HUES64 (cell line): ENCODE results near the gene MDH2.
A peak's percentile ranks its signal among the peaks of the same experiment; 100 is the strongest.

Experiments used
- H3K27ac ChIP-seq: 2 replicates; pipeline ENCODE4 v1.7.0; 2013; ENCODE audit warnings: low read depth, low read length, inconsistent platforms
- H3K27me3 ChIP-seq: 2 replicates; pipeline ENCODE4 v1.6.1; 2013; ENCODE audit warnings: mild to moderate bottlenecking, low read length; ENCODE audit not compliant: insufficient read depth
- H3K36me3 ChIP-seq: 2 replicates; pipeline ENCODE4 v1.6.1; 2013; ENCODE audit warnings: mild to moderate bottlenecking, low read length; ENCODE audit not compliant: insufficient read depth
- H3K4me1 ChIP-seq: 2 replicates; pipeline ENCODE4 v1.6.1; 2013; ENCODE audit warnings: mild to moderate bottlenecking, low read length, moderate library complexity; ENCODE audit not compliant: insufficient read depth
- H3K4me3 ChIP-seq: 2 replicates; pipeline ENCODE4 v1.5.1; 2013; ENCODE audit warnings: mild to moderate bottlenecking, low read length, moderate library complexity
- H3K9ac ChIP-seq: 2 replicates; pipeline ENCODE4 v1.6.1; 2013; ENCODE audit warnings: mild to moderate bottlenecking, low read depth, low read length
- H3K9me3 ChIP-seq: 2 replicates; pipeline ENCODE4 v1.6.1; 2013; ENCODE audit warnings: low read depth, low read length; ENCODE audit not compliant: insufficient read depth
- WGBS: fragments of 150-250, 120-280 bp; methylation state at CpG from one replicate; pipeline ENCODE4 v1.1.7; 2013; ENCODE audit warnings: missing lambda C conversion rate; 5-methylcytosine and 5-hydroxymethylcytosine counted together

The MDH2 gene

DNA sequence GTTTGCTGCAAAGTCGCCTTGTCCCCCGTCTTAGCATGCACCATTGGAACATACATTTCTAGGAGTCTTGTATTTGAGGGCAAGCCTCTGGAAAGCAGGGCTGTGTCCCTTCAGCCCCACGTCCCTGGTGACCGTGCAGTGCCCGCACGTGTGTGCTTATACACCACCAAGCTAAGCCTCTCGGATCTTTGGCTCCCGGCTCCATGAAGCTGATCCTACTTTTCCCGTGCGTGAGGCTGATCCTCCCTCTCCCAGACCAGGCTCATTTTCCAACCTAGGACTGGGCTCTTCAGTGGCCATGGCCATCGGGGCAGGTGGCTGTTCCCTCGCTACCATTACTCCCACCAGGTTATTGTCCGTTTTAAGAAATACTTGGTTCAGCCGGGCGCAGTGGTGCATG, 14.3 kb downstream of the MDH2 start:
- H3K27ac ChIP-seq, result no peak overlapping the region
- H3K9ac ChIP-seq, result no peak overlapping the region
- no peaks in the 10 kb centered on the region for H3K4me1 ChIP-seq
- no peaks in the 10 kb centered on the region for H3K9me3 ChIP-seq
- H3K27me3 ChIP-seq, result no peaks in the 10 kb centered on the region
- peaks cover 100% of the 10 kb centered on the region for H3K36me3 ChIP-seq
- 97% methylated on average over 15 of the region's 15 CpGs for WGBS
- no peak overlapping the region for H3K4me3 ChIP-seq

DNA sequence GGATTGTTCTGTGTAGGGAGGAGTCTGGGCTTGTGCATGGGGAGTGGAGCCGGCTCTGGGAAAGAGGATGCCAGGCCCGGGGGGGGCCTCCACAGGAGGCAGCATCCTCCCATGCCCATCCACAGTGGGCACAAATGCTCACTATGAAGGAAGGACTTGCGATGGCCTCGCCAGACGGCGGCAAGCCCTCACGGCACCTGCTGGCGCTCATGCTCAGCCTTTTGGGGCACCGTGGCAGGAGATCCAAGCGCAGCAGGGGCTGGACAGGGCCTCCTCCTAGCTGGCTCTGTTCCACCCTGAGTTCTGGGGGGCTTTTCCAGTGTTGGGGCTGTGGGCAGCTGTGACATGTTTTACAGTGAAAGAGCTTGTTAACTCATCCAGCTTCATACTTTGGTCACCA, 15.2 kb downstream of the MDH2 start:
- Histone ChIP-seq H3K9ac (no peak overlapping the region), H3K36me3 (peaks cover 94% of the 10 kb centered on the region), H3K27me3 (no peaks in the 10 kb centered on the region), H3K4me3 (no peak overlapping the region), H3K9me3 (no peaks in the 10 kb centered on the region), H3K4me1 (no peaks in the 10 kb centered on the region), H3K27ac (no peak overlapping the region)
- WGBS, result 97% methylated on average over 10 of the region's 10 CpGs

DNA sequence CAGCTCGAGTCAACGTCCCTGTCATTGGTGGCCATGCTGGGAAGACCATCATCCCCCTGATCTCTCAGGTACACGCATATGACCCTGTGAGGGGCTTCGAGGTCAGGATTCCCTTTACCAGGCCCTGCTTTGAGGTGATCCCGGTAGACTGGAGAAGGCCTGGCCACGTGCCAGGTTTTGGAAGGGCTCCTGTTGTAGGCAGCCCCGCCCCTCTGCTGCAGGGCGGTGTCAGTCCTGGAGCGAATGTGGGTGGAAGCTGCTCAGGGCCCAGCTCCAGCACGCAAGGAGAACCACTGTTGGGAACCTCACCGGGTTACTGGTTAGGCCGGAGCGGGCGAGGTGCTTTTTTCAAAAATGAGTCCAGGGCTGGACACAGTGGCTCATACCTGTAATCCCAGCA, 15.6 kb downstream of the MDH2 start:
- Histone ChIP-seq H3K27me3 (no peaks in the 10 kb centered on the region), H3K4me3 (no peak overlapping the region), H3K36me3 (peaks cover 90% of the 10 kb centered on the region), H3K4me1 (no peaks in the 10 kb centered on the region), H3K9me3 (no peaks in the 10 kb centered on the region), H3K9ac (no peak overlapping the region), H3K27ac (no peak overlapping the region)
- 94% methylated on average over 14 of the region's 14 CpGs for WGBS

DNA sequence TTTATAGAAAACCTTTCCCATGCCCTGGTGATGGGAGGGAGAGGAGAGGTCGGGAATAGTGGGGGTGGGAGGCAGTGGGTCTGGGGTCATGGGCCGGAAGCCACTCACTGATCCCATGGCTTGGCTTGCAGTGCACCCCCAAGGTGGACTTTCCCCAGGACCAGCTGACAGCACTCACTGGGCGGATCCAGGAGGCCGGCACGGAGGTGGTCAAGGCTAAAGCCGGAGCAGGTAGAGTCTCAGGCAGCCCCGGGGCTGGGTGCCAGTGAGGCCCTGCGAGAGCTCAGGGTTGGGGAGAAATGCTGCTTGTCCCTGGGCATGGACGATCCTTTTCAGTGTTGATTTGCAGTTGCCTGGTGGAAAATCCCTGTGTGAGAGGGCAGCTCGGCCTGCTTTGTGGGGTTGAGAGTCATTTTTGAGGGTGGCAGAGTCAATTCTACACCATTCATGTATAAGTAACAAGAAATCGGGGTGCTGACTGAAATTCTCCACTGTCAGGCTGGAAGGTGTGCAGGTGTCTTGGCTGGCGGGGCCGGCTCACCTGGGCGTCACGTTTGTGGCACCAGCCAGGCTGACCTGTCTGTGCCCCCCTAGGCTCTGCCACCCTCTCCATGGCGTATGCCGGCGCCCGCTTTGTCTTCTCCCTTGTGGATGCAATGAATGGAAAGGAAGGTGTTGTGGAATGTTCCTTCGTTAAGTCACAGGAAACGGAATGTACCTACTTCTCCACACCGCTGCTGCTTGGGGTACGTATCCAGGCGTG, 16.5 kb downstream of the MDH2 start:
- no peaks in the 10 kb centered on the region for H3K27me3 ChIP-seq
- WGBS, result 96% methylated on average over 24 of the region's 24 CpGs
- H3K9me3 ChIP-seq, result no peaks in the 10 kb centered on the region
- H3K9ac ChIP-seq, result no peak overlapping the region
- no peak overlapping the region for H3K4me3 ChIP-seq
- peaks cover 4% of the 10 kb centered on the region; the same call in 1 of the 2 replicates for H3K4me1 ChIP-seq
- no peak overlapping the region for H3K27ac ChIP-seq
- peaks cover 81% of the 10 kb centered on the region for H3K36me3 ChIP-seq

DNA sequence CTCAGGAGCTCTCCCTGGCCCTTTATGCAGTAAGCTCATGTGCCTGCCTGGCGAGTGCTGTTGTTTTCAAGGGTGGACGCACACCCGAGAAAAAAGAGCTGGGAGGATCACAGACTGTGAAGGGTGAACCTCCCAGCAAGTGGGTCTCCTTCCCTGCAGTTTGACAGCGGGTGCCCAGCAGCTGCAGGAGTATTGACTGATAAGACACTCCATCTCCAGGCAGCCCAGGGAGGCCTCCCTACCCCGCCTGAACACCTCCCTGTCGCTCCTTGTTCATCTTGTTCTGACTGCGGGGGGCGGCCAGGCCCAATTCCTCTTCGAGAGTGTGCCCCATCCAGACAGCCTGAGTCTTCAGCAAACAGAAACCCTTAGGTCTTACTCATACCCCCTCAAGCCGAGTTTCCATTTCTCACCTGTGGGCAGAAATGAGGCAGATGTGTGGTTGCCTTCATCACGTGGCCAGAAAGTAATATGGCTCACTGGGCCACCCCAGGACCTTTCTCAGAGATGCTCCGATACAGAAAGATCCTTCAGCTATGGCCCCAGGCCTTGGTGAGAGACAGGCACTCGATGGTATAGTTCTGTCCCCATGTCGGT, 17.2 kb downstream of the MDH2 start:
- H3K9ac ChIP-seq, result no peak overlapping the region
- no peak overlapping the region for H3K27ac ChIP-seq
- no peaks in the 10 kb centered on the region for H3K27me3 ChIP-seq
- no peaks in the 10 kb centered on the region for H3K9me3 ChIP-seq
- H3K4me3 ChIP-seq, result no peak overlapping the region
- H3K36me3 ChIP-seq, result peaks cover 74% of the 10 kb centered on the region
- peaks cover 4% of the 10 kb centered on the region; the same call in 1 of the 2 replicates for H3K4me1 ChIP-seq
- 95% methylated on average over 14 of the region's 14 CpGs for WGBS

DNA sequence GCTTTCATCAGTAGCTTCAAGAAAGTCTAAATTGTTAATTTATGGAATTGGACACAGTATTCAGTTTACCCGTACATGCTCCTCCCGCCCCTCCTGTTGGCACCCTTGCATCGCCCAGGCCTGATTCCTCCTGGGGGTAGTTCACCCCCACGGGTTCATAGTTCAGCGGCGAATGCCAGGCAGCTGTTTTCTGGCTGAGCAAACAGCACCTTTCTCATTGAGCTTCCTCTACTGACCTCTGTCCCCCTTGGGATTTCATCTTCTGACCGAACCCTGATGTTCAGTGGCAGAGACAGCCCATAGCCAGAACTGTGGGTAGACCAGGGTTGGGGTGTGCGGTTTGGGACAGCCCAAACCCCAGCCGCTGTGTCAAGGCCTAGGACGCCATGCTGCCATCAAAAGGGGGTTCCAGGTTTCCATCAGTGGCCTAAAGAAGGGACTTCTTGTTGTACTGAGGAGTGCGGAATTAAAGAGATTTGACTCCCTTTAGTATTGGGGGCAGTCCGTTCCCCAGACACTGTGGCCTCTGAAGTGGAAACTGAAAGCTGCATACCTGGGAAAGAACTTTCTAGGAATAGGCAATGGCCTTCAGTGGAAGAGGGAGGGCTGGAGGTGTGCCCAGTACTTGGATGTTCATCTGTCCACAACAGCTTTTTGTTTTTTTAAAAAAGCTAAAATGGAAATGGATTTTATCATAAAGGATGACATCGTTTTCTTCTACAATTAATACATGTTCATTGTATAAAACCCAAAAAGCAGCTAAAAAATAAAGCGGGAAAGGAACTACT, 19.0 kb downstream of the MDH2 start:
- Histone ChIP-seq H3K27me3 (no peaks in the 10 kb centered on the region), H3K27ac (no peak overlapping the region), H3K4me3 (no peak overlapping the region), H3K4me1 (peaks cover 4% of the 10 kb centered on the region; the same call in 1 of the 2 replicates), H3K9me3 (no peaks in the 10 kb centered on the region), H3K9ac (no peak overlapping the region), H3K36me3 (peaks cover 56% of the 10 kb centered on the region)
- WGBS, result 95% methylated on average over 14 of the region's 14 CpGs

DNA sequence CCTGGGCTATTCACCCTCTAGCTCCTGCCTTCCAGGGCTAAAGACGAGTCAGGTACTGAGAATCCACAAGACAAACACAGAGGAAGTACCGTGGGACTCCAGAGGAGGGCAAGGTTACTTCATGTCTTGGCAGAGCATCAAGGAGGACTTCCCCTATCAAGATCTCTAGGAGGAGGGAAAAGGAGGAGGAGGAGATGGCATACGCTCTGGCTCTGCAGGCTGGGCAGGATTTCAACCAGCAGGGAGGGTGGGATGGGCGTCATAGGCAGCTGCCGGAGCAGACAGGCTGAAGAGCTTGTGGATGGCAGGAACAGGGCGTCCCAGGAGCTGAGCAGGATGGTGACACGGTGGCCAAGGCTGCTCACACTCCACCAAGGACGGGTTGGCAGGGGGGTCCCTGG, 21.3 kb downstream of the MDH2 start:
- Histone ChIP-seq H3K27ac (no peak overlapping the region), H3K9ac (no peak overlapping the region), H3K36me3 (peaks cover 33% of the 10 kb centered on the region), H3K27me3 (no peaks in the 10 kb centered on the region), H3K4me1 (peaks cover 4% of the 10 kb centered on the region; the same call in 1 of the 2 replicates), H3K4me3 (no peak overlapping the region), H3K9me3 (no peaks in the 10 kb centered on the region)
- WGBS, result 63% methylated on average over 8 of the region's 8 CpGs

DNA sequence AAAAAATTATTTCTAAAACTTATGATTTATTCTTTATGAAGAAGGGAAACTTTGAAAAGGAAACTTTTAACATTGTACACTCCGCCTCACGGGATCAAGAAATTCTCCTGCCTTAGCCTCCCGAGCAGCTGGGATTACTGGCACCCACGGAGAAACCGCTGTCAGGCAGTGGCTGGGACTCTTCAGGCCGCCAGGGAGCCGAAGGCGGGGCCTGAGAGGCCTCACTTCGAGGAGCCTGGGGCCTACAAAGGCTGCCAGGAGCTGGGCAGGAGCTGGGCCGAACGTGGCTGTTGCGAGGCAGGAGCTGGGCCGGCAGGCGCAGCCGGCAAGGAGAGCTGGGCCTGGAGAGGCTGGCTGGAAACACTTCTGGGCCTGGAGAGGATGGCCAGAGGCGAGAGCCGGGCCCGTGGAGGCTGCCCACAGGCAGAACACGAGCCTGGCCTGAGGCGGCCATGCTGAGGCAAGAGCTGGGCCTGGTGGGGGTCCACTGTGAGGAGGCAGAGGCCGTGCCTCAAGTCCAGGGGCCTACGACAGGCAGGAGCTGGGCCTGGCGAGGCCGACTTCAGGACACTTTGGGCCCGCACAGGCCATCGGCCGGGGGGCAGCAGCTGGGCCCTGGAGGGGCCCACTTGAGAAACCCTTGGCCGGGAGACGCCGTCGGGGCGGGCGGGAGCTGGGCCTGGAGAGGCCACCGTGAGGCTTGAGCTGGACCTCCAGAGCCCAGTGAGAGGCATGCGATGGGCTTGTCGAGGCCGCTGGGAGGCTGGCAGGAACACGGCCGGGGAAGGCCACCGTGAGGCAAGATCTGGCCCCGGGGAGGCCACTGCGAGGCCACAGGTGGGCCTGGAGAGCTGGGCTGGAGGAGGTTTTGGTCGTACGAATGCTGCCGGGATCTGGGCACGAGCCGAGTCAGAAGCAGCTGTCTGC, 23.7 kb downstream of the MDH2 start:
- H3K27me3 ChIP-seq, result no peaks in the 10 kb centered on the region
- no peaks in the 10 kb centered on the region for H3K9me3 ChIP-seq
- H3K36me3 ChIP-seq, result peaks cover 9% of the 10 kb centered on the region
- H3K4me1 ChIP-seq, result peaks cover 4% of the 10 kb centered on the region; the same call in 1 of the 2 replicates
- H3K27ac ChIP-seq, result no peak overlapping the region
- no peak overlapping the region for H3K4me3 ChIP-seq
- 90% methylated on average over 47 of the region's 47 CpGs for WGBS
- H3K9ac ChIP-seq, result no peak overlapping the region

DNA sequence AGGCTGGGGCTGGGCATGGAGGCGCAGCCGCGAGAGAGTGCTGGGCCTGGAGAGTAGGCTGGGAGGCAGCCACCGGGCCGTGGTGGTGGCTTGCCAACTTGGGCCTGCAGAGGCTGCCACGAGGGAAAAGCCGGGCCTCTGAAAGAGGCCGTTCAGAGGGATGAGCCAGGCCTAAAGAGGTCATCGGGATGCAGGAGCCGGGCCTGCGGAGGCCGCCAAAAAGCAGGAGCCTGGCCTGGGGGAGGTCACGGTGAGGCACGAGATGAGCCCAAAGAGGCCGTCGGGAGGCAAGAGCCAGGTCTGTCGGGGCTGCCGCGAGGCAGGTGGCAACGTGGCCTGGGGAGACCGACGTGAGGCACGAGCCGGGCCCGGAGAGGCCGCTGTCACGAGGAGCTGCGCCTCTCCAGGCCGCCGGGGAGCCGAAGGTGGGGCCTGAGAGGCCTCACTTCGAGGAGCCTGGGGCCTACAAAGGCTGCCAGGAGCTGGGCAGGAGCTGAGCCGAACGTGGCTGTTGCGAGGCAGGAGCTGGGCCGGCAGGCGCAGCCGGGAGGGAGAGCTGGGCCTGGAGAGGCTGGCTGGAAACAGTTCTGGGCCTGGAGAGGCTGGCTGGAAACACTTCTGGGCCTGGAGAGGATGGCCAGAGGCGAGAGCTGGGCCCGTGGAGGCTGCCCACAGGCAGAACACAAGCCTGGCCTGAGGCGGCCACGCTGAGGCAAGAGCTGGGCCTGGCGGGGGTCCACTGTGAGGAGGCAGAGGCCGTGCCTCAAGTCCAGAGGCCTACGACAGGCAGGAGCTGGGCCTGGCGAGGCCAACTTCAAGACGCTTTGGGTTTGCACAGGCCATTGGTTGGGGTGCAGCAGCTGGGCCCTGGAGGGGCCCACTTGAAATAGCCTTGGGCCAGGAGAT, 24.6 kb downstream of the MDH2 start:
- no peak overlapping the region for H3K9ac ChIP-seq
- no peaks in the 10 kb centered on the region for H3K27me3 ChIP-seq
- H3K27ac ChIP-seq, result 0 out of 2 replicates have a peak overlapping the region, but pooled peaks have one; percentile 25
- no peak overlapping the region for H3K4me3 ChIP-seq
- H3K4me1 ChIP-seq, result peaks cover 4% of the 10 kb centered on the region; the same call in 1 of the 2 replicates
- 93% methylated on average over 47 of the region's 47 CpGs for WGBS
- H3K36me3 ChIP-seq, result peaks cover under 1% of the 10 kb centered on the region; the same call in 1 of the 2 replicates
- no peaks in the 10 kb centered on the region for H3K9me3 ChIP-seq
